ENCODE results near the gene TTYH3. TPM values are rescaled to one million over a fixed set of nuclear protein-coding genes. Genes with fewer than 3 reads are reported as not detected.

Gene TTYH3
- total and polyA plus RNA-seq, 8 donors, result 82.9 to 153 (median 111) TPM

- Histone ChIP-seq H3K36me3 (peaks cover 0 to 81% of the 10 kb centered on the region in 2 donors), H3K27ac (no peak overlapping the region), H3K4me1 (peaks cover 0 to 2% of the 10 kb centered on the region in 2 donors), H3K9me3 (no peaks in the 10 kb centered on the region), H3K27me3 (no peaks in the 10 kb centered on the region), H3K4me3 (no peak overlapping the region)
- TF ChIP-seq CTCF (IDR thresholded peaks at IDR 0.05), result no peak
- no peak for ATAC-seq
- DNase-seq, result no peak
- intact Hi-C loops (cut with DNase I), result no loop called here
Observed at GRCh38 chr7:2652736-2653060, 20.9 kb downstream of the TTYH3 start.

DNA sequence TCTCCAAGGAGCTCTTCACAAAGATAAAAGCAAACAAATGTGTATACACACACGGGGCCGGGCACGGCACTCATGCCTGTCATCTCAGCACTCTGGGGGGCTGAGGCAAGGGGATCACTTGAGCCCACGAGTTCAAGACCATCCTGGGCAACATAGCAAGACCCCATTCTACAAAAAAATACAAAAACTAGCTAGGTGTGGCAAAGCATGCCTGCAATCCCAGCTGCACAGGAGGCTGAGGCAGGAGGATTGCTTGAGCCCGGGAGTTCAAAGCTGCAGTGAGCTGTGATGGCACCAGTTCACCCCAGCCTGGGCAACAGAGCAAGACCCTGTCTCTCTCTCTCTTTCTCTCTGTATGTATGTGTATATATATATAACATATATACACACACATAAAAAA lies 22.3 kb downstream of the TTYH3 start:
- Histone ChIP-seq H3K4me3 (no peak overlapping the region), H3K36me3 (peaks cover 0 to 85% of the 10 kb centered on the region in 2 donors), H3K27ac (no peak overlapping the region), H3K9me3 (no peaks in the 10 kb centered on the region), H3K27me3 (no peaks in the 10 kb centered on the region), H3K4me1 (no peaks in the 10 kb centered on the region)
- DNase-seq (no peak), ATAC-seq (no peak)
- no peak for TF ChIP-seq CTCF (IDR thresholded peaks at IDR 0.05)
- intact Hi-C loops (cut with DNase I), result no loop called here

DNA sequence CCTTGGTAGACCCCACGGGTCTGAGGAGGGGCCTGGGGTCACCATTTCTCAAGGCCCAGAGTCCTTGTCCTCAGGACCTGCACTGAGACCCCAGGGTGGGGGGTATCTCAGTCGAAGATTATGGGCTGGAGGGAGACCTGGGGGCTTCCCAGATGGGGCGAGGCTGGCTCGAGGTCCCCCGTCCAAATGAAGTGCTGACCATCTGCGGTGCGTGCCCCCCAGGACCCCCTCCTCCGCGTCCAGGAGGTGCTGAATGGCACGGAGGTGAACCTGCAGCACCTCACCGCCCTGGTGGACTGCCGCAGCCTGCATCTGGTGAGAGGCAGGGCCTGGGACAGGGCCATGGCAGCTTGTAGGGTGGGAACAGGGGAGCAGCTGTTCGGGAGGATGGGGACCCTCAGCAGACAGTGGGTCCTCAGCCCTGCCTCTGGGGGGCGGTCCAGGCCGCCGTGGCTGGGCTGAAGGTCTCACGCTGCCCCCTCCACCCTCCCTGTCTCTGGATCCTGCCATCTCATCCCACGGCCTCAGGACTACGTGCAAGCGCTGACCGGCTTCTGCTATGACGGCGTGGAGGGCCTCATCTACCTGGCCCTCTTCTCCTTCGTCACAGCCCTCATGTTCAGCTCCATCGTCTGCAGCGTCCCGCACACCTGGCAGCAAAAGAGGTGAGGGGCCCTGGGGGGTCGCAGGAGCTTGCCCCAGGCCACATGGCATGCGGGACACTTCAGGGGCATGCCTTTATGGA lies 24.3 kb downstream of the TTYH3 start:
- Histone ChIP-seq H3K9me3 (no peaks in the 10 kb centered on the region), H3K4me3 (no peak overlapping the region), H3K4me1 (no peaks in the 10 kb centered on the region), H3K27ac (no peak overlapping the region), H3K27me3 (no peaks in the 10 kb centered on the region), H3K36me3 (peaks cover 0 to 83% of the 10 kb centered on the region in 2 donors)
- no peak for ATAC-seq
- no peak for TF ChIP-seq CTCF (IDR thresholded peaks at IDR 0.05)
- DNase-seq, result no peak
- intact Hi-C loops (cut with DNase I), result no loop called here

DNA sequence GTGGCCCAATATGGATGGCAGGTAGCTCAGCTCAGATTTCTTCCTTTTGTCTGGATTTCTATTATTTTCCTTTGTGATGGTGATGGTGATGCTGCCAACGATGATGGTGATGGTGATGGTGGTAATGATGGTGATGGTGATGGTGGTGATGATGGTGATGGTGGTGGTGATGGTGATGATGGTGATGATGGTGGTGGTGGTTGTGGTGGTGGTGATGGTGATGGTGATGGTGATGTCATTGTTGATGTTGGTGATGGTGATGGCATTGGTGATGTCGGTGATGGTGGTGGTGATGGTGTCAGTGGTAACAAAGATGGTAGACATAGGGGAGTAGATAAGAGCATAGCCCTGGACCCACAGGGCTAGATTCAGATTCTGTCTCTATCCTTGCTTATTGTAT lies 25.4 kb downstream of the TTYH3 start:
- no peak for TF ChIP-seq CTCF (IDR thresholded peaks at IDR 0.05)
- Histone ChIP-seq H3K4me3 (no peak overlapping the region), H3K36me3 (peaks cover 0 to 83% of the 10 kb centered on the region in 2 donors), H3K9me3 (no peaks in the 10 kb centered on the region), H3K27me3 (no peaks in the 10 kb centered on the region), H3K4me1 (peaks cover 0 to 4% of the 10 kb centered on the region in 2 donors), H3K27ac (no peak overlapping the region)
- intact Hi-C loops (cut with DNase I), result no loop called here
- no peak for ATAC-seq
- DNase-seq, result no peak

GRCh38 chr7:2657920-2658671 lies 26.3 kb downstream of the TTYH3 start:
- no peak for ATAC-seq
- Histone ChIP-seq H3K9me3 (no peaks in the 10 kb centered on the region), H3K27me3 (no peaks in the 10 kb centered on the region), H3K4me3 (no peak overlapping the region), H3K27ac (no peak overlapping the region), H3K36me3 (peaks cover 0 to 88% of the 10 kb centered on the region in 2 donors), H3K4me1 (peaks cover 4 to 11% of the 10 kb centered on the region in 2 donors)
- intact Hi-C loops (cut with DNase I), result no loop called here
- no peak for TF ChIP-seq CTCF (IDR thresholded peaks at IDR 0.05)
- DNase-seq, result peak in 1 of 4 donors; percentile 78

Measured in left lung (tissue), 10 donors.